ENCODE data around the gene MAP3K12.

DNA sequence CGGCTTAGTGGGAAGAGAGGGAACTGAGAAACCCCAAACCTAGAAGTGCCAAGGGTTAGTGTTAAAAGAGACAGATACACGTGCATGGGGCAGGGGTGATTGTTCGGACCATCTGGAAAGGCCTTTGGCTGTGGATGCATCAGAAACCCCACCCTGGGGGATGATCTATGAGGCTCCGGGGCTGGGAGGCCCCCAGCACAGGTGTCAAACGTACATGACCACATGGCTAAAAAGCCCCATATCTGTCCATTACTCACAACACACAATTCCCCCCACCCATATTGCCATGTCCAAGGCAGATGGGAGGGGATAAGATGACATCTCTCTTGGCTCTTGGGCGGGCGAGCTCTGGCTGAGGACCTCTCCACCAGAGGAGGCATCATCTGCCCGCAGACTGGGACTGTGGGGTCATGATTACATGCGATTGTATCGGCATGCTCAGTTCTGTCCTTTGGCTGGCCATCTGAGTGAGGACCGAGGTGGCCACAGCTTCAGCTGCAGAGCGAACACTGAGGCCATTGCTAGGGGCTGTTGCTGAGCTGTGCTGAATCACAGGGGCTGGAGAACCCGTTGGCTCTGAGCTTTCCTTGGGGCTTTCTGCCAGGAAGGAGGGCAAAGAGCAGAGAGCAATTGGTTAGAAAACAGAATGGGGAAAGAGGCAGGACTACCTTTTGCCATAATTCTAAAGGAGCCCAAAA, 17.6 kb upstream of the MAP3K12 start:
- TF ChIP-seq ZNF274 (IDR thresholded peaks at IDR 0.05; ENCODE audit: low read depth, low read length), result no peak
- TF ChIP-seq YY1 (IDR thresholded peaks at IDR 0.05; ENCODE audit: insufficient read depth, insufficient read length), result no peak
- TF ChIP-seq SUZ12 (IDR thresholded peaks at IDR 0.05; ENCODE audit: extremely low read depth, insufficient read depth, insufficient read length), result no peak
